GM12878 (cell line): Measurements from ENCODE around the gene CELSR3. TPM values are rescaled to one million over a fixed set of nuclear protein-coding genes. Genes with fewer than 3 reads are reported as not detected.
A peak's percentile ranks its signal among the peaks of the same experiment; 100 is the strongest.

Source experiments
- ATAC-seq: fragments of 200-7000 bp; cut with Tn5 transposase; 3 replicates; pipeline ENCODE4 v1.9.1; 2020; ENCODE audit warnings: mild to moderate bottlenecking, moderate library complexity
- BruUV-seq: library from RNA; stranded (reverse); fragments of 400-500 nt; replicated peaks from 2 replicates; lab custom pipeline; 2021; lab: Mats Ljungman, UMichigan
- CTCF ChIA-PET: fragments of 300-600 bp; sonication (Branson Sonifier 250); formaldehyde crosslinking; extraction: SDS; loops from one replicate; lab custom pipeline; 2021; ENCODE audit warnings: inconsistent platforms; lab: Yijun Ruan, JAX
- POLR2A ChIA-PET: fragments of 350-600 bp; formaldehyde crosslinking; extraction: SDS; loops from one replicate; lab custom pipeline; 2021; ENCODE audit warnings: inconsistent platforms; lab: Charles Lee
- RAD21 ChIA-PET: fragments of 300-600 bp; sonication (Branson Sonifier 250); formaldehyde crosslinking; loops from one replicate; lab custom pipeline; 2023; ENCODE audit warnings: antibody characterized with exemption; ENCODE audit not compliant: unreplicated experiment; lab: Charles Lee
- SMC1A ChIA-PET: fragments of 300-600 bp; sonication (Branson Sonifier 250); formaldehyde crosslinking; loops from one replicate; lab custom pipeline; 2023; ENCODE audit not compliant: unreplicated experiment, uncharacterized antibody; lab: Charles Lee
- DNase-seq: peaks from one replicate; pipeline ENCODE4 v3.0.0-alpha.2; 2011; ENCODE audit warnings: low read depth, low spot score
- FAIRE-seq: peaks from 3 replicates; lab custom pipeline; 2011; peaks lifted over from hg19 to GRCh38; lab: Jason Lieb, UNC
- H2AFZ ChIP-seq: 2 replicates; pipeline ENCODE4 v1.6.0; 2011; ENCODE audit warnings: low read depth, low read length, control low read depth; ENCODE audit not compliant: control insufficient read depth
- H3K27ac ChIP-seq: 2 replicates; pipeline ENCODE4 v1.5.1; 2011; ENCODE audit warnings: control low read depth; ENCODE audit not compliant: control insufficient read depth, insufficient read depth
- H3K27me3 ChIP-seq, 2 experiments: replicated peaks in 1 of 2; 2 replicates each; pipeline versions ENCODE4 v1.6.0 to v1.6.1; 2011; ENCODE audit warnings: low read length in 1 of 2; ENCODE audit not compliant: control insufficient read depth in 2 of 2, insufficient read depth in 2 of 2
- H3K36me3 ChIP-seq, 2 experiments: 2 replicates each; pipeline ENCODE4 v1.5.1; 2011; ENCODE audit warnings: low read length in 1 of 2; ENCODE audit not compliant: control insufficient read depth in 2 of 2, insufficient read depth in 2 of 2
- H3K4me1 ChIP-seq: 2 replicates; pipeline ENCODE4 v1.6.1; 2011; ENCODE audit warnings: mild to moderate bottlenecking, low read length, moderate library complexity, mixed read lengths; ENCODE audit not compliant: control insufficient read depth, insufficient read depth
- H3K4me2 ChIP-seq: 2 replicates; pipeline ENCODE4 v1.6.0; 2011; ENCODE audit warnings: control low read depth; ENCODE audit not compliant: control insufficient read depth, insufficient read depth
- H3K4me3 ChIP-seq: fragments of 200-600 bp; sonication (generic); 2 replicates; pipeline ENCODE4 v1.5.1; 2016
- H3K79me2 ChIP-seq: 2 replicates; pipeline ENCODE4 v1.6.0; 2011; ENCODE audit warnings: low read length; ENCODE audit not compliant: control insufficient read depth, insufficient read depth
- H3K9ac ChIP-seq: 2 replicates; pipeline ENCODE4 v1.8.0; 2011; ENCODE audit warnings: low read length, control low read depth, mixed read lengths; ENCODE audit not compliant: control insufficient read depth, insufficient read depth
- H3K9me3 ChIP-seq: replicated peaks from 3 replicates; pipeline ENCODE4 v1.5.1; 2011; ENCODE audit warnings: mild to moderate bottlenecking, low read length; ENCODE audit not compliant: control insufficient read depth, insufficient read depth
- H4K20me1 ChIP-seq: 2 replicates; pipeline ENCODE4 v1.6.0; 2011; ENCODE audit not compliant: control insufficient read depth, insufficient read depth
- ATF2 ChIP-seq: IDR thresholded peaks from 2 replicates; pipeline ENCODE4 v1.6.1; 2012; ENCODE audit warnings: low read length, inconsistent platforms
- BACH1 ChIP-seq: fragments of 450-650 bp; IDR thresholded peaks from 2 replicates; pipeline ENCODE4 v1.6.1; 2017; ENCODE audit warnings: mild to moderate bottlenecking, borderline replicate concordance
- CBFB ChIP-seq: IDR thresholded peaks from 2 replicates; pipeline ENCODE4 v1.6.1; 2016; ENCODE audit warnings: antibody characterized with exemption, low read depth
- CTCF ChIP-seq, 3 experiments: IDR thresholded peaks in 2 of 3; conservative IDR thresholded peaks in 1 of 3; 2 replicates each; pipeline ENCODE4 v1.5.1; 2011; ENCODE audit warnings: low read depth in 3 of 3, low read length in 3 of 3, mild to moderate bottlenecking in 3 of 3, control low read depth in 2 of 3, moderate library complexity in 2 of 3, inconsistent platforms in 1 of 3, mixed read lengths in 1 of 3; ENCODE audit not compliant: control insufficient read depth in 2 of 3, insufficient read depth in 1 of 3; ENCODE audit errors: extremely low read depth in 1 of 3
- FOS ChIP-seq: IDR thresholded peaks from 3 replicates; pipeline ENCODE4 v1.6.1; 2011; ENCODE audit warnings: borderline replicate concordance; ENCODE audit not compliant: insufficient read length; ENCODE audit errors: extremely low read depth
- RAD51 ChIP-seq: fragments of 450-650 bp; IDR thresholded peaks from 2 replicates; pipeline ENCODE4 v1.6.1; 2016; ENCODE audit warnings: moderate library complexity, mild to moderate bottlenecking, inconsistent platforms
- RFX5 ChIP-seq: IDR thresholded peaks from 2 replicates; pipeline ENCODE4 v1.6.1; 2011; ENCODE audit warnings: low read depth, low read length, improper control_type of control experiment
- RUNX3 ChIP-seq: IDR thresholded peaks from 2 replicates; pipeline ENCODE4 v1.6.1; 2012; ENCODE audit warnings: low read length, inconsistent platforms
- STAT3 ChIP-seq: IDR thresholded peaks from 2 replicates; pipeline ENCODE4 v1.6.1; 2011; ENCODE audit warnings: low read depth, low read length, improper control_type of control experiment
- TCF12 ChIP-seq: IDR thresholded peaks from 2 replicates; pipeline ENCODE4 v1.6.1; 2011; ENCODE audit warnings: low read depth, mild to moderate bottlenecking, low read length
- ZBTB11 ChIP-seq: fragments of 450-650 bp; formaldehyde crosslinking; IDR thresholded peaks from 2 replicates; pipeline ENCODE4 v1.5.0; 2022; ENCODE audit warnings: mild to moderate bottlenecking, missing genetic modification characterization
- ZNF274 ChIP-seq: IDR thresholded peaks from one replicate; pipeline ENCODE4 v1.8.0; 2011; ENCODE audit not compliant: insufficient read length, insufficient read depth
- ZNF384 ChIP-seq: IDR thresholded peaks from 2 replicates; pipeline ENCODE4 v1.6.1; 2012; ENCODE audit warnings: low read depth, mild to moderate bottlenecking, low read length, improper control_type of control experiment, borderline replicate concordance
- WGBS: methylation state at CpG from one replicate; pipeline ENCODE4 v1.1.6; 2016; ENCODE audit warnings: low lambda C conversion rate; ENCODE audit not compliant: insufficient replicate concordance, insufficient coverage; ENCODE audit errors: missing lambda C conversion rate; 5-methylcytosine and 5-hydroxymethylcytosine counted together
- in situ Hi-C: fragments of 300-500 bp; cut with MboI; formaldehyde crosslinking; loops from 9 replicates; pipeline ENCODE4 v1.14.3; 2018; ENCODE audit warnings: mixed read lengths
- intact Hi-C: fragments of 100-400 bp; cut with micrococcal nuclease; formaldehyde crosslinking; loops from one replicate; pipeline ENCODE4 v1.14.2; 2022; ENCODE audit not compliant: unreplicated experiment
- polyA plus RNA-seq, 11 experiments: library from polyadenylated mRNA; depleted of rRNA in 4 of 11; unstranded in 6 of 11; stranded (reverse) in 5 of 11; fragments of >200 nt; fragmentation: Nextera tagmentation in 4 of 11; fragmentation: Illumina TruSeq in 1 of 11; extraction: Ambion mirVana in 4 of 11; extraction: Trizol in 1 of 11; gene quantifications; 1 replicate in 1 of 11; 2 replicates in 10 of 11; pipeline versions ENCODE4 v1.2.1 to v1.2.3, GENCODE V29; 2011 to 2016; ENCODE audit warnings: inconsistent platforms in 2 of 11, missing spikeins in 2 of 11, low read depth in 1 of 11
- total RNA-seq, 4 experiments: library from RNA; depleted of rRNA in 3 of 4; stranded (reverse); fragments of >200 nt in 3 of 4; fragmentation: Illumina TruSeq in 1 of 4; extraction: Trizol in 1 of 4; gene quantifications; 2 replicates each; pipeline versions ENCODE4 v1.2.1 to v1.2.3, GENCODE V29; 2013 to 2021

Gene CELSR3
- total and polyA plus RNA-seq, 10 of the 15 experiments (the other 5 are each of a cell fraction or from before 2014, with no cell fraction given), result 0.08 to 1.6 (median 0.57) TPM

- Histone ChIP-seq H3K4me1 (peaks cover 9% of the 10 kb centered on the region), H3K27ac (peak within 1 kb of the TSS; percentile 85), H3K9ac (peak within 1 kb of the TSS; percentile 86), H4K20me1 (no peaks in the 10 kb centered on the region), H3K36me3 (peaks cover 8 to 9% of the 10 kb centered on the region in 2 experiments), H3K4me3 (peak within 1 kb of the TSS; percentile 78), H3K79me2 (peaks cover 18% of the 10 kb centered on the region), H3K4me2 (peak within 1 kb of the TSS; percentile 98), H3K27me3 (no peaks in the 10 kb centered on the region), H2AFZ (peak within 1 kb of the TSS; percentile 99), H3K9me3 (no peaks in the 10 kb centered on the region)
- ATAC-seq, result peak; percentile 100
- DNase-seq, result peak; percentile 78
- RAD21 ChIA-PET, result interaction anchor here (1.0 to 1.6 kb wide), 3 partner anchors 12 to 209 kb away, joined by 3 to 6 read pairs (median 4); partner anchors contain the start of gene SLC26A6
- in situ Hi-C loops (no loop called here), intact Hi-C loops (loop anchor here (1.0 to 2.0 kb wide), 2 partner anchors 25 to 76 kb away; partner anchors contain the start of genes NCKIPSD and SLC26A6)
- BruUV-seq, result no TSS peak
- SMC1A ChIA-PET, result interaction anchor here (0.7 kb wide), 1 partner anchor 59 kb away, joined by 3 read pairs; no protein-coding TSS in a partner anchor
- POLR2A ChIA-PET, result interaction anchor here (0.8 kb wide), 1 partner anchor 136 kb away, joined by 3 read pairs; no protein-coding TSS in a partner anchor
- WGBS, result 2% methylated on average over 81 of the region's 86 CpGs
- peak; percentile 97 for FAIRE-seq
- CTCF ChIA-PET, result interaction anchor here (0.5 to 2.1 kb wide), 5 partner anchors 15 to 209 kb away, joined by 3 to 12 read pairs (median 5); partner anchors contain the start of gene SLC26A6
- TF ChIP-seq BACH1, result no peak; the same call in 1 of the 2 replicates
- no peak for TF ChIP-seq RFX5
- no peak for TF ChIP-seq ATF2
- no peak for TF ChIP-seq FOS
- TF ChIP-seq RUNX3, result no peak
- TF ChIP-seq RAD51, result no peak
- TF ChIP-seq CBFB, result no peak
- TF ChIP-seq ZNF384, result no peak
- peak; percentile 60 to 89 (median 80) for TF ChIP-seq CTCF (IDR thresholded peaks at IDR 0.05 in 2 of 3, conservative IDR thresholded peaks at IDR 0.05 in 1 of 3; ENCODE audit: control insufficient read depth in 2 of 3, extremely low read depth in 1 of 3, insufficient read depth in 1 of 3, low read depth in 3 of 3, low read length in 3 of 3)
- no peak for TF ChIP-seq STAT3
- TF ChIP-seq TCF12, result no peak
- no peak for TF ChIP-seq ZNF274
- TF ChIP-seq ZBTB11 (CRISPR knock-in tag), result no peak
These were observed 53.3 kb downstream of the CELSR3 start, which contains the start of gene UQCRC1 for GRCh38 chr3:48609088-48610005. Gene UQCRC1 (minus strand): TSS chr3:48609646. CDS start chr3:48609620, 26 bp downstream.
